RKO (cell line): ENCODE measurements around the gene NUMA1.
A peak's percentile ranks its signal among the peaks of the same experiment; 100 is the strongest.

Source experiments
- DNase-seq: peaks from one replicate; pipeline ENCODE4 v3.0.0-alpha.2; 2016; ENCODE audit warnings: low spot score

Gene NUMA1

DNA sequence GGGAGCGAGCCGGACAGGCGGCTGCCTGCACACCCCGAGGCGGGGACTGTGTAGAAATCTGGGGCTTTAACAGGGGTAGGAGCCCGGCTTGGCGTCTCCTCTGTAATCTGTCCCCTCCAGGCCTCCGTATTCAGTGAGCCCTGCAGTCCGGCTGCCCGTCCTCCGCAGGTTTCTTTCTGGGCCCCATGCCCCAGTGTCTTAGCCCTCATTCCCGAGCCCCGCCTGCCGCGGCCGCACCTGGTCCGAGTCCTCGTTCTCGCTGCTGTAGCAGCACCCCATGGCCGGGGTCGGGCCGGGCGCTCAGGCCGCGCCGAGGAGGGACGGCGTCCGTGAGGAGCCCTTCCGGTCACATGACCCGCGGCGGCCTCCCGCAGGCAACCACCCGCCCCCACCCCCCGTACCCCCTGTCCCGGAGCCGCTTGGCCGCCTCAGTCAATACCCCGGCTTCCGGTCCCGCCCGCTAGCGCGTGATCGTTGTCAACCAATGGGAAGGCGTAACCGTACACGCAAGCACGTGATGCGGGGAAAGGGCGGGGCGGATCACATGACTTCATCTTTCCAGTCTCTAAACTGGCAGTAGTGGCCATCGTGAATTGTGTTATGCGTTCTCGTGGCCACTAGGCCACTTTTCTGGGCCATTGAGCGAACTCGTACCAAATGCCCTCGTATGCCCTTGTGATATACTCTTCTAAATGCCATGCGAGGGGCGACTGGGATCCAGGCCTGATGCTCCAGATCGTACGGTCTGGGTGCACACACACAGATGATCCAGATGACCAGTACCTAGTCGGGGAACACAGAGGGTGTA, 22.8 kb upstream of the NUMA1 start, which contains the start of gene LAMTOR1:
TSS of gene LAMTOR1 (minus strand) at position 352 of the 808 bp plus-strand sequence. CDS start at position 279, 73 bp downstream.
- peak; percentile 99 for DNase-seq

DNA sequence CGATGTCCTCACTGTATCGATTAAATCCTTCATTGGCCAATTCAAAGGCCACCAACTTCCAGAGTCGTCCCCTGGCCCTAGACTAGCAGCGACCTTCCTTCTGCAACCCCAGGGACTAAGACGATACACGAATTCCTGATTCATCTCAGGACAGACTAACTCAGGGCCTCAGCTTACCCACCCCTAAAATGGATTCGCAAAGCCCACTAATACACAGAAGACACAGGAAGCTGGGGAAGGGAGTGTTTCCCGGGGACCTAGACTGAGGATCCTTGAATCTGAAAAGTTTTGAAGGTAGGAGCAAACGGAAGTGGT, 22.2 kb upstream of the NUMA1 start:
- DNase-seq = peak; percentile 65

DNA sequence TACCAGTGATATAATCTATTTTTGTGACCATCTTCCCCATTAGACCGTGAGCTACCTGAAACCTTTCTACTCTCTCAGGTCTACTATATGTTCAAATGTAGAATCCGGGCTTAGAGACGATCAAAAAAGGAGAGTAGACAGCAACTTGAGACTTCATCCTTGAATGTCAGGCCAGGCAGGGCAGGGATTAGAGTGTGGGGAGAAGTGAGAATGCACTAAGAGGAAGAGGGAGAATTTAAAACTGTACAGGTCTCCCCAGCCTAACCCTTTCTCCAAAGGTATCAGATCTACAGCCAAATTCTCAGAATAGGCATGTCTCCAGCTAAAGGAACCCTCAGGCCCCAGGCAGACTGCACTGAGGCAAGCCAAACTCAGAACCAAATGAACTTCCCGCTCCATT, 21.8 kb upstream of the NUMA1 start:
- no peak for DNase-seq

DNA sequence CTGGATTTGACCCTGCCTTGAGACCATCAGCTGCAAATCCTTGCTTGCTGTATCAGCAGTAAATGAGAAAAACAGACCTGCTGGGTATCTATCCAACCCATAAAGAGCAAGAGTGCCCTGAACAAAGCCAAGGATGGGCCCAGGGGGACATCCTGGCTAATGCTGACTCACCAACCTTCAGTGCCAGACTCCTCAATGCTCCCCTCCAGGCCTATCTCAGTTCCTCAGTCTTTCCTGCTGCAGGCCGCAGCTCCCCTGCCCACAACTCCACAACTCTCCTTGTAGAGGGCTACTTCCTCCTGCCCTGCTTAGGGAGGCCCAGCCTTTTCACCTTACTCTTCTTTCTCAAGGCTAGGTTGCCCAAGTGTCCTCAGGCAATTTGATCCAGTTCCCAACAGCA, 20.1 kb upstream of the NUMA1 start:
- no peak for DNase-seq

DNA sequence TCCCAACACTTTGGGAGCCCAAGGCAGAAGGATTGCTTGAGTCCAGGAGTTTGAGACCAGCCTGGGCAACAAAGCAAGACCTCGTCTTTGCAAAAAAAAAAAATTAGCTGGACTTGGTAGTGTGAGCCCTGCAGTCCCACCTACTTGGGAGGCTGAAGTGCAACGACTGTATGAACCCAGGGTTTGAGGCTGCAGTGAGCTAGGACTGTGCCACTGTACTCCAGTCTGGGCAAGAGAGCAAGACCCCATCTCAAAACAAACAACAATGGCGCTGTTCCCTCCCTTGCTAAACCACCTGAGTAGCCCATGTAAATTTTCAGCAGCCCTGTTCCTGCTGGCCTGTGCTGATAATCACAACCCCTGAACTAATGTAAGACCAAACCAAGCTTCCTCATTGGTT, 19.7 kb upstream of the NUMA1 start:
- no peak for DNase-seq

DNA sequence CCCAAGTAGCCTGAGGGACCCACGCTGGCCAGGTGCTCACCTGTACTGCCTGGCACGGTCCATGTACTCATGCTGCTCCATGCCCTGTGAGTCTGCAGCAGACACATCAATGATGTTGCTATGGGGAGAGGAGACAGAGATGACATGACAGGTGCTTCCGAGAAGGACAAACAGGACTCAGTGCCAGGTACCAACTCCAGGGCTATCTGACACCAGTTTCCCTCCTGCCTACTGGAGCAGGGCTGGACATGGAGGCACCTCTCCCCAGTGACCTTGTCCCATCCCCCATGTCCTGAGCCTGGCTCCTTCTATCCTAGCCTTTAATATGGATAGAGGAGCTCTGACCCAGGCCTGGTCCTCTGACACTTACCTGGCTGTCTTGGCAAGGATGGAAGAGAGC, 18.4 kb upstream of the NUMA1 start:
- no peak for DNase-seq

- peak; percentile 46 for DNase-seq
Measured at GRCh38 chr11:72091292-72091691, 10.9 kb upstream of the NUMA1 start.

DNA sequence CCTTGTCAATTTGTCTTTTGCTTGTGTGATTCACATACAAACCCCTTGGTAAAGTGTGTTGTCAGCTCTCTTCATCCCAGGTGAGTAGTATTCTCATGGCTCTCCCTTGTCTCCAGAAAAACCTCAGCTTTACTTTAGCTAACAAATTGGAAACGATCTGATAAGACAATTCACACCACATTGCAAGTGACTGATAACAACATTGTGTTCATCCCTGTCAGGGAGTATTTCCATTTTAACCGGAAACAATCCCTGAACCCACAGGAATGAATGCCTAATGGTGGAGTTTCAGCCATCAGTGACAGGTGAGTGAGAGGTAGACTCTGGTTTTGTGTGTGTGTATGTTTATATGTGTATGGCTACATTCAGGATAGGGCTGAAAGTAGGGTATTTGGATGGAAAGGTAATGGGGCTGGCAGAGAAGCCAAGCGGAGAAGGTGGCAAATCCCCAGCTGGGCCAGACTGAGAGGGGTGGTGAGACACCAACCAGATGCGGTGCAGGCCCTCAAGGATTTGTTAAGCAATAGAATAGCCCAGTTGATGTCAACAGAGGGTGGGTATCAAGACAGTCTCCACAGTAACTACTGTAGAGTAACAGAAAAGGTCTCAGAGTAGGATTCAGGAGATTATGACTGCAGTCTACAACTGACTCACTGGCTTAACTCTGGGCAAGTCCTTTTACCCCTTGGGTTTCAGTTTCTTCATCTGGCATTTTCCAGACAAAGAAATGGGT, 7.9 kb upstream of the NUMA1 start:
- no peak for DNase-seq

DNA sequence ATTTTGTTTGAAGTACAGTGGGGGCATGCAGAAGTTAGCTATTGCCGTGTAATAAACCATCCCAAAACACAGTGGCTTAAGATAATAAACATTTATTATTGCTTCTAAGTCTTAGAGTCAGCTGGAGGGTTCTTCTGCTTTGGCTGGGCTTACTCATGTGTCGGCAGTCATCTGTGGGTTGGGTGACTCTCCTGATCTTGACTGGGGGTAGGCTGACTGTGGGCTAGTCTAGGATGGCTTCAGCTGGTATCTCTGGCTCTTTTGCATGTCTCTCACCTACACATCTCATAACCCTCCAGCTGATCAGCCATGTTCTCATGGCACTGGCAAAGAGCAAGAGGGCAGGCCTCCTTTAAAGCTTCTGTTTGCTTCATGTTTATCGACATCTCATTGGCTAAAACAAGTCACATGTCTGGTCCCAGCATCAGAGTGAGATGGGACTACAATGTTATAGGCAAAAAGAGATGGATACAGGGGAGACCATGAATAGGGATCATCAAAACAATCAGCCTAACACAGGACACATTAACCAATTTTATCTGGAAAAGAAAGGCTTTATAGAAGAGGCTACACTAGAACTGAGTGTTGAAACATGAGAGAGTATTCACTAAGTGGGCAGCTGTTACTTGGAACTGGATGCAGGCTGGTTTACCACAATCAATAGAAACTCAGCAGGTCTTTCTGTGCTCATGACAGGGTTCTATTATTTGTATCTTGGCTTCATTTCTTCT, 5.4 kb upstream of the NUMA1 start:
- no peak for DNase-seq

- no peak for DNase-seq
Measured at GRCh38 chr11:72084965-72085364, 4.6 kb upstream of the NUMA1 start.

DNA sequence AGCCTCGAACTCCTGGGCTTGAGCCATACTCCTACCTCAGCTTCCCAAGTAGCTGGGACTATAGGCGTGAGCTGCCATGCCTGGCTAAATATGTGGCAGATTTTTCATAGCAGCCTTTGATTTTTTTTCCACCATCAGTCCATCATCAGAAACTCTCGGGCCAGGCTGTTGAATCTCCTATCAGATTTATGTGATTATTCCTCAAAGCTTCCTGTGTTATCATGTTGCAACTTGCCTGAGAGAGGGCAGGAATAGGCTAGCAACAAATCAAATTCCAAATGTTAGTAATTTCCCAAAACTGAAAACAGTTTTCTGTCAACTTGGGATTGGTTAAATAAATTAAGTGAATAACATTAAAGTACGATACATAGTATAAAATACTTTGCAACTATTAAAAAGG, 3.7 kb upstream of the NUMA1 start:
- no peak for DNase-seq

- DNase-seq = no peak
Measured at GRCh38 chr11:72083414-72083813, 3.1 kb upstream of the NUMA1 start.

DNA sequence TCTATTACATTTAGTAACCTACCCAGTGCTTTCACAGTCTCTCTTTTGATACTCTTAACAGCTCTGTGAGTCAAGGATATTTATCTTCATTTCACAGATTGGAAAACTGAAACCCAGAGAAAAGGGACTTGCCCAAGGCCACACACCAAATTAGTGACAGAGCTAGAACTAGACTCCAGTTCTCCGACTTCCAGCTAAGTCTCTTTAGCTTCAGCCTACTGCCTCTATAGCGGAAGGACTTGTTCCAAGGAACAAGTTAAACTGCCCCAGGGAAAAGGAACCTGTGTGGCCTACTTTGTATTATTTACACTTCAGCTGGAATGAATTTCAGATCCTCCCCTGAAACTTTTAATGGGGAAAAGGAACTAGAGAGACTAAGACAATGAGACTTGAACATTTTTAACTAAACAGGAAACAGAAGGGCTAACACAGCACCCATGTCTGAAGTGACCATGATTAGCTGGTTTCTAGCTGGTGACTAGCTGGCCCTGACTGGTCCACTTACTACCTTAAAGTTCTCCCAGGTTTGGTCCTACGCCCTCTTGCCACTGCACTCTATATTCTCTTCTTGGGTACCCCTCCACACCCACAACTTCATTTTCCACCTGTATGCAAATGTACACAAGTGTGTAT, 1.6 kb upstream of the NUMA1 start:
- DNase-seq = no peak

DNA sequence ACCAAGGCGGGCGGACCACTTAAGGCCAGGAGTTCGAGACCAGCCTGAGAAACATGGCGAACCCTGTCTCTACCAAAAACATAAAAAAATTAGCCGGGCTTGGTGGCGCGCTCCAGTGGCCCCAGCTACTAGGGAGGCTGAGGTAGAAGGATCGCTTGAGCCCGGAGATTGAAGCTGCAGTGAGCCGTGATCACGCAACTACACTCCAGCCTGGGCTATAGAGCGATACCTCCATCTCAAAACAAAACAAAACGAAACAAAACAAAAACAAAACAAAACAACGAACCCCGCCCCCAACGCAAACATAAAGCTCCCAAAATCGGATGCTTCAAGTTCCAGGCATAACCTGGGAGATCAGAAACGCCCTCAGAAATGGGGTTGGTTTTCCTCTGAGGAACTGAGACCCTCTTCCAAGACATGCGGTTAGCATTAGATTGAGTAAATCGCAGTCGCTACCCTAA, 872 bp upstream of the NUMA1 start:
- DNase-seq = no peak

- peak; percentile 31 for DNase-seq
Measured at GRCh38 chr11:72079819-72080325, 470 bp downstream of the NUMA1 start.

DNA sequence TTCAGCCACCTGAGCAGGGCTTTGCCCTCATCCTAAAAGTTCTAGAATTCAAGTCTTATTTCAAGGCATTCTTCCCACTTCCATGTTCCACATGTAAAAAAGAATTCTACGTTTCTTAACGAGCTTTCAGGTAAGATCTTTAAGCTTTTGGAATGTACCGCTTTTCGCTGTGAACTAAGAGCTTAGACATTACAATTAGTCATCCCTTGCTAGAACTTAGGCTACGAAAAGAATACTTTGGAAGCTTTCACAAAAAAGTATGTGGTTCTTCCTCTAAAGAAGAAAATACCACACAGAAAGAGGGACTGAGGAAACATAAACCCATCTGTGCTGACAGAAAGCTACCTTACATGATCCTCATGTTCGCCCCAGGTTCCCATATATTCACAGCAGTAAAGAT, 1.9 kb downstream of the NUMA1 start:
- DNase-seq = peak; percentile 55

- DNase-seq = no peak
Measured at GRCh38 chr11:72075756-72076155, 4.6 kb downstream of the NUMA1 start.

- peak; percentile 29 for DNase-seq
Measured at GRCh38 chr11:72075109-72075508, 5.2 kb downstream of the NUMA1 start.

GRCh38 chr11:72072348-72072747, 8.0 kb downstream of the NUMA1 start:
- peak; percentile 80 for DNase-seq

DNA sequence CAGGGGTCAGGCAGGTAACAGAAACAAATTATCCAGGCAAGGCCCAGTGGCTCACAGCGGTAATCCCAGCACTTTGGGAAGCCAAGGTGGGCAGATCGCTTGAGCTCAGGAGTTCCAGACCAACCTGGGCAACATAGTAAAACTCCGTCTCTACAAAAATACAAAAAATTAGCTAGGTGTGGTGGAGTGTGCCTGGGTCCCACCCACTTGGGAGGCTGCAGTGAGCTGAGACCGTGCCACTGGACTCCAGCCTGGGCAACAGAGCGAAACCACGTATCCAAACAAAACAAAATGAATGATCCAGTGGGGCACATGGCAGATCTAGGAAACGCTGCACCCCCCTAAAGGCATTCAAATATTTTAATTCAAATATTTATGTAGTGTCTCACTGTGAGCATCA, 9.9 kb downstream of the NUMA1 start:
- DNase-seq = no peak

DNA sequence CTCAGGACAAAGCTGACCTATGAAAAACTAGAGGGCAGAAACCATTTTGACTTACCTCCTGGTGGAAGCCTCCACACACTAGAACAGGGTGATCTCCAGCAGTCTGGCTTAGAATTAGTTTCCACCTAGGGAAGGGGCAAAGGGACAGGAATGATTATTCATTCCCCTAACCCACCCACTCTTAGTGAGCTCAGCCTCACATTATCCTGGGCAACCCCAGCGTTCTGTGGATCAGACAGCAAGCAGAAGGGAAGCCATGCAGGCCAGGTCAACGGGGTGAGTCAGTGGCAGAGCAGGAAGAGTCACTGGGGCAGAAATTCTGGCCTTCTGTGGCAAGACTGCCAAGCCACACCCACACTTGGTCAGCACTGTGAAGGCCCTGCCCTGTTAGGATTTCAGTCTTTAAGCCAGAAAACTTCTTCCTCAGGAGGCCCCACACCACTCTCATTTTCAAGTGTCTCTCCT, 10.5 kb downstream of the NUMA1 start:
- peak; percentile 95 for DNase-seq

GRCh38 chr11:72069200-72069599, 11.1 kb downstream of the NUMA1 start:
- no peak for DNase-seq
